Mesenchymal stem cell (in vitro differentiated cells and primary cell): ENCODE measurements around the gene RDH5.

Experiments
- DNase-seq: peaks from one replicate; pipeline ENCODE4 v3.0.0-alpha.2; 2013
- H2AFZ ChIP-seq: one replicate; pipeline ENCODE4 v1.6.1; 2013; ENCODE audit warnings: low read depth, mild to moderate bottlenecking, control low read depth, inconsistent platforms, low read length, moderate library complexity
- H2AK5ac ChIP-seq: 2 replicates; pipeline ENCODE4 v1.6.1; 2013; ENCODE audit warnings: low read length, moderate library complexity, mild to moderate bottlenecking, inconsistent platforms; ENCODE audit not compliant: severe bottlenecking
- H2BK120ac ChIP-seq: one replicate; pipeline ENCODE4 v1.6.1; 2013; ENCODE audit warnings: low read depth, mild to moderate bottlenecking, inconsistent platforms, low read length, moderate library complexity
- H2BK12ac ChIP-seq, 2 experiments: one replicate each; pipeline ENCODE4 v1.6.1; 2013; ENCODE audit warnings: inconsistent platforms in 2 of 2, low read length in 2 of 2, mild to moderate bottlenecking in 2 of 2, moderate library complexity in 2 of 2, control low read depth in 1 of 2
- H2BK15ac ChIP-seq: one replicate; pipeline ENCODE4 v1.6.1; 2013; ENCODE audit warnings: mild to moderate bottlenecking, low read depth, inconsistent platforms; ENCODE audit not compliant: poor library complexity, severe bottlenecking
- H2BK5ac ChIP-seq: 2 replicates; pipeline ENCODE4 v1.6.1; 2013; ENCODE audit warnings: low read depth, mild to moderate bottlenecking, low read length, control low read depth, inconsistent platforms; ENCODE audit not compliant: poor library complexity, severe bottlenecking
- H3K14ac ChIP-seq, 2 experiments: one replicate each; pipeline ENCODE4 v1.6.1; 2013; ENCODE audit warnings: inconsistent platforms in 2 of 2, low read length in 2 of 2, control low read depth in 1 of 2, mild to moderate bottlenecking in 1 of 2, moderate library complexity in 1 of 2
- H3K18ac ChIP-seq, 2 experiments: one replicate each; pipeline ENCODE4 v1.6.1; 2013; ENCODE audit warnings: inconsistent platforms in 2 of 2, low read length in 2 of 2, control low read depth in 1 of 2, low read depth in 1 of 2, mild to moderate bottlenecking in 1 of 2
- H3K23ac ChIP-seq, 2 experiments: one replicate each; pipeline ENCODE4 v1.6.1; 2013; ENCODE audit warnings: inconsistent platforms in 2 of 2, low read length in 2 of 2, mild to moderate bottlenecking in 2 of 2, moderate library complexity in 2 of 2, control low read depth in 1 of 2
- H3K27ac ChIP-seq: 2 replicates; pipeline ENCODE4 v1.5.1; 2013; ENCODE audit warnings: mild to moderate bottlenecking, moderate library complexity, low read length, control low read depth, inconsistent platforms; ENCODE audit not compliant: poor library complexity, severe bottlenecking
- H3K27me3 ChIP-seq, 2 experiments: 2 replicates each; pipeline versions ENCODE4 v1.6.1 to v1.7.0; 2013; ENCODE audit warnings: low read length in 2 of 2, mild to moderate bottlenecking in 2 of 2, moderate library complexity in 2 of 2, control low read depth in 1 of 2, inconsistent platforms in 1 of 2; ENCODE audit not compliant: control insufficient read depth in 1 of 2, insufficient read depth in 1 of 2
- H3K36me3 ChIP-seq, 2 experiments: 2 replicates each; pipeline versions ENCODE4 v1.6.1 to v1.7.0; 2013; ENCODE audit warnings: low read length in 2 of 2, control low read depth in 1 of 2, inconsistent platforms in 1 of 2, low read depth in 1 of 2, mild to moderate bottlenecking in 1 of 2; ENCODE audit not compliant: insufficient read depth in 2 of 2, control insufficient read depth in 1 of 2
- H3K4ac ChIP-seq, 2 experiments: one replicate each; pipeline ENCODE4 v1.6.1; 2013; ENCODE audit warnings: inconsistent platforms in 2 of 2, low read length in 2 of 2, mild to moderate bottlenecking in 2 of 2, moderate library complexity in 2 of 2, control low read depth in 1 of 2, low read depth in 1 of 2
- H3K4me1 ChIP-seq: 2 replicates; pipeline ENCODE4 v1.6.1; 2013; ENCODE audit warnings: low read depth, low read length, control low read depth; ENCODE audit not compliant: control insufficient read depth, insufficient read depth
- H3K4me2 ChIP-seq: 2 replicates; pipeline ENCODE4 v1.6.1; 2013; ENCODE audit warnings: low read length, mild to moderate bottlenecking, inconsistent platforms; ENCODE audit not compliant: poor library complexity, severe bottlenecking
- H3K4me3 ChIP-seq, 2 experiments: 2 replicates each; pipeline versions ENCODE4 v1.5.1 to v1.7.0; 2013; ENCODE audit warnings: low read length in 2 of 2, mild to moderate bottlenecking in 2 of 2, control low read depth in 1 of 2, low read depth in 1 of 2; ENCODE audit not compliant: insufficient read depth in 1 of 2
- H3K79me1 ChIP-seq: replicated peaks from 2 replicates; pipeline ENCODE4 v1.6.1; 2013; ENCODE audit warnings: mild to moderate bottlenecking, control low read depth, low read length, inconsistent platforms; ENCODE audit not compliant: poor library complexity, severe bottlenecking
- H3K9ac ChIP-seq: 2 replicates; pipeline ENCODE4 v1.7.0; 2013; ENCODE audit warnings: mild to moderate bottlenecking, low read length, moderate library complexity
- H3K9me3 ChIP-seq: 2 replicates; pipeline ENCODE4 v1.7.0; 2013; ENCODE audit warnings: mild to moderate bottlenecking, low read length; ENCODE audit not compliant: control insufficient read depth
- H4K8ac ChIP-seq: one replicate; pipeline ENCODE4 v1.6.1; 2013; ENCODE audit warnings: inconsistent platforms, mild to moderate bottlenecking, low read length, moderate library complexity
- H4K91ac ChIP-seq: one replicate; pipeline ENCODE4 v1.6.1; 2013; ENCODE audit warnings: mild to moderate bottlenecking, low read length, inconsistent platforms
- WGBS: methylation state at CpG from one replicate; pipeline ENCODE4 v1.1.7; 2013; ENCODE audit warnings: mixed read lengths; 5-methylcytosine and 5-hydroxymethylcytosine counted together

Gene RDH5

GRCh38 chr12:55717011-55718007, 2.9 kb upstream of the RDH5 start:
- no peak overlapping the region for H3K18ac ChIP-seq

GRCh38 chr12:55718015-55718414, 2.2 kb upstream of the RDH5 start:
- Histone ChIP-seq H4K91ac (no peak overlapping the region), H3K36me3 (peaks cover 4 to 12% of the 10 kb centered on the region in 2 experiments), H2AK5ac (no peak overlapping the region), H3K4ac (no peak overlapping the region), H3K27ac (peak overlapping the region; percentile 31), H3K23ac (no peak overlapping the region), H3K9ac (peak overlapping the region; percentile 92), H2BK15ac (no peak overlapping the region), H2BK12ac (no peak overlapping the region), H3K14ac (no peak overlapping the region), H3K27me3 (peaks cover 0 to 3% of the 10 kb centered on the region in 2 experiments), H2BK5ac (no peak overlapping the region), H4K8ac (no peak overlapping the region), H3K4me3 (peak overlapping the region in 1 of 2 experiments; percentile 78), H2AFZ (no peak overlapping the region), H3K4me2 (peak overlapping the region; percentile 8), H3K18ac (no peak overlapping the region), H3K9me3 (no peaks in the 10 kb centered on the region), H3K79me1 (peaks cover 8% of the 10 kb centered on the region), H3K4me1 (peaks cover 45% of the 10 kb centered on the region), H2BK120ac (no peak overlapping the region)
- 67% methylated on average over 1 of the region's 4 CpGs for WGBS
- no peak for DNase-seq

More at GRCh38 chr12:55717011-55718007, 2.9 kb upstream of the RDH5 start:
- Histone ChIP-seq H3K4me1 (peaks cover 45% of the 10 kb centered on the region), H3K23ac (no peak overlapping the region), H3K4ac (peak overlapping the region in 1 of 2 experiments; percentile 30), H3K9me3 (no peaks in the 10 kb centered on the region), H2AK5ac (peak overlapping the region; percentile 40), H4K91ac (no peak overlapping the region), H2BK12ac (no peak overlapping the region), H3K27ac (peak overlapping the region; percentile 31), H3K4me3 (peak overlapping the region; percentile 11 to 78), H2AFZ (peak overlapping the region; percentile 16), H2BK5ac (no peak overlapping the region), H3K4me2 (peak overlapping the region; percentile 85), H2BK120ac (no peak overlapping the region), H3K9ac (peak overlapping the region; percentile 92), H3K79me1 (peaks cover 8% of the 10 kb centered on the region), H3K27me3 (peaks cover 0 to 10% of the 10 kb centered on the region in 2 experiments), H3K14ac (peak overlapping the region in 1 of 2 experiments; percentile 19), H2BK15ac (no peak overlapping the region), H4K8ac (peak overlapping the region; percentile 45), H3K36me3 (peaks cover 0 to 9% of the 10 kb centered on the region in 2 experiments)
- DNase-seq, result peak; percentile 77
- 33% methylated on average over 8 of the region's 8 CpGs for WGBS

- H2BK5ac ChIP-seq, result no peak overlapping the region
- no peak overlapping the region for H2AFZ ChIP-seq
- no peak overlapping the region for H3K14ac ChIP-seq
- no peak overlapping the region for H4K91ac ChIP-seq
- H3K4me2 ChIP-seq, result no peak overlapping the region
- H3K27me3 ChIP-seq, result no peaks in the 10 kb centered on the region
- no peak overlapping the region for H3K23ac ChIP-seq
- no peak overlapping the region for H2BK120ac ChIP-seq
- H3K18ac ChIP-seq, result no peak overlapping the region
- DNase-seq, result no peak
- H3K79me1 ChIP-seq, result peaks cover 8% of the 10 kb centered on the region
- H2BK12ac ChIP-seq, result no peak overlapping the region
- H3K9me3 ChIP-seq, result no peaks in the 10 kb centered on the region
- H3K4ac ChIP-seq, result no peak overlapping the region
- peak overlapping the region; percentile 46 for H2AK5ac ChIP-seq
- H3K4me1 ChIP-seq, result peaks cover 47% of the 10 kb centered on the region
- H2BK15ac ChIP-seq, result peak overlapping the region; percentile 41
- peak overlapping the region; percentile 92 for H3K9ac ChIP-seq
- no peak overlapping the region for H3K27ac ChIP-seq
- peak overlapping the region in 1 of 2 experiments; percentile 78 for H3K4me3 ChIP-seq
- H4K8ac ChIP-seq, result no peak overlapping the region
- 97% methylated on average over 2 of the region's 4 CpGs for WGBS
- H3K36me3 ChIP-seq, result peaks cover 12 to 17% of the 10 kb centered on the region in 2 experiments
These were observed 1.4 kb upstream of the RDH5 start for GRCh38 chr12:55718624-55719275.

- H3K4ac ChIP-seq, result no peak overlapping the region
- peak overlapping the region; percentile 41 for H2BK15ac ChIP-seq
- H2BK120ac ChIP-seq, result no peak overlapping the region
- no peak overlapping the region for H2AK5ac ChIP-seq
- H4K91ac ChIP-seq, result no peak overlapping the region
- peaks cover 18 to 24% of the 10 kb centered on the region in 2 experiments for H3K36me3 ChIP-seq
- H3K4me1 ChIP-seq, result peaks cover 53% of the 10 kb centered on the region
- H2BK5ac ChIP-seq, result no peak overlapping the region
- peaks cover 13% of the 10 kb centered on the region for H3K79me1 ChIP-seq
- WGBS, result 98% methylated on average over 6 of the region's 7 CpGs
- H3K14ac ChIP-seq, result no peak overlapping the region
- no peaks in the 10 kb centered on the region for H3K9me3 ChIP-seq
- peak overlapping the region; percentile 92 for H3K9ac ChIP-seq
- no peak overlapping the region for H3K27ac ChIP-seq
- H3K4me3 ChIP-seq, result peak overlapping the region in 1 of 2 experiments; percentile 78
- H2BK12ac ChIP-seq, result no peak overlapping the region
- no peak overlapping the region for H3K18ac ChIP-seq
- H3K23ac ChIP-seq, result no peak overlapping the region
- no peak for DNase-seq
- H3K27me3 ChIP-seq, result no peaks in the 10 kb centered on the region
- no peak overlapping the region for H4K8ac ChIP-seq
- H3K4me2 ChIP-seq, result no peak overlapping the region
- H2AFZ ChIP-seq, result no peak overlapping the region
These were observed 822 bp upstream of the RDH5 start for GRCh38 chr12:55719371-55719770.
